IMR-90 (cell line): ENCODE data around the gene ZNF425. TPM values are rescaled to one million over a fixed set of nuclear protein-coding genes. Genes with fewer than 3 reads are reported as not detected.

Experiments
- ATAC-seq: fragments of 200-7000 bp; cut with Tn5 transposase; 2 replicates; pipeline ENCODE4 v1.9.1; 2020; ENCODE audit warnings: low read depth, mild to moderate bottlenecking, moderate library complexity
- BruUV-seq: library from RNA; stranded (reverse); fragments of 400-500 nt; replicated peaks from 2 replicates; lab custom pipeline; 2021; lab: Mats Ljungman, UMichigan
- CTCF ChIA-PET: fragments of 300-600 bp; formaldehyde crosslinking; extraction: SDS; loops from one replicate; lab custom pipeline; 2021; ENCODE audit warnings: antibody characterized with exemption; lab: Yijun Ruan, JAX
- POLR2A ChIA-PET: fragments of 300-600 bp; sonication (Branson Sonifier 250); formaldehyde crosslinking; loops from one replicate; lab custom pipeline; 2022; ENCODE audit warnings: antibody characterized with exemption; ENCODE audit not compliant: unreplicated experiment; lab: Charles Lee
- DNase-seq: peaks from one replicate; pipeline ENCODE4 v3.0.0; 2013
- H2AFZ ChIP-seq: replicated peaks from 2 replicates; pipeline ENCODE3; 2013; ENCODE audit warnings: low read length, mild to moderate bottlenecking; ENCODE audit not compliant: poor library complexity
- H2AK5ac ChIP-seq: 2 replicates; pipeline ENCODE4 v1.6.1; 2013; ENCODE audit warnings: low read depth, low read length, inconsistent platforms
- H2AK9ac ChIP-seq: replicated peaks from 2 replicates; pipeline ENCODE3; 2013; ENCODE audit warnings: mild to moderate bottlenecking, low read depth, low read length, moderate library complexity; ENCODE audit not compliant: poor library complexity
- H2BK120ac ChIP-seq: 2 replicates; pipeline ENCODE4 v1.6.1; 2013; ENCODE audit warnings: low read depth, low read length, inconsistent platforms
- H2BK15ac ChIP-seq: 3 replicates; pipeline ENCODE4 v1.6.1; 2013; ENCODE audit warnings: low read depth, low read length, inconsistent platforms
- H2BK20ac ChIP-seq: 2 replicates; pipeline ENCODE4 v1.6.1; 2013; ENCODE audit warnings: low read depth, mild to moderate bottlenecking, inconsistent platforms, low read length, moderate library complexity
- H2BK5ac ChIP-seq: 2 replicates; pipeline ENCODE4 v1.6.1; 2013; ENCODE audit warnings: mild to moderate bottlenecking, low read depth, low read length, inconsistent platforms; ENCODE audit not compliant: poor library complexity, severe bottlenecking
- H3K14ac ChIP-seq: replicated peaks from 2 replicates; pipeline ENCODE4 v1.6.1; 2013; ENCODE audit warnings: low read depth, low read length, inconsistent platforms
- H3K18ac ChIP-seq: 2 replicates; pipeline ENCODE4 v1.6.1; 2013; ENCODE audit warnings: low read depth, low read length, control low read depth
- H3K23ac ChIP-seq: 2 replicates; pipeline ENCODE4 v1.6.1; 2013; ENCODE audit warnings: low read depth, low read length, inconsistent platforms
- H3K27ac ChIP-seq: 2 replicates; pipeline ENCODE4 v1.5.1; 2013; ENCODE audit warnings: mild to moderate bottlenecking, control low read depth, low read length; ENCODE audit not compliant: insufficient read depth
- H3K27me3 ChIP-seq: 2 replicates; pipeline ENCODE4 v1.6.1; 2013; ENCODE audit warnings: low read length; ENCODE audit not compliant: control insufficient read depth, insufficient read depth
- H3K36me3 ChIP-seq: 2 replicates; pipeline ENCODE4 v1.6.1; 2013; ENCODE audit warnings: low read length, mixed read lengths; ENCODE audit not compliant: control insufficient read depth, insufficient read depth
- H3K4ac ChIP-seq: 2 replicates; pipeline ENCODE4 v1.6.1; 2013; ENCODE audit warnings: low read depth, low read length, inconsistent platforms
- H3K4me1 ChIP-seq: 2 replicates; pipeline ENCODE4 v1.6.1; 2013; ENCODE audit warnings: low read length, mixed read lengths; ENCODE audit not compliant: control insufficient read depth, insufficient read depth
- H3K4me2 ChIP-seq: 2 replicates; pipeline ENCODE4 v1.6.1; 2013; ENCODE audit warnings: low read depth, mild to moderate bottlenecking, control low read depth, low read length, moderate library complexity
- H3K4me3 ChIP-seq: 2 replicates; pipeline ENCODE4 v1.5.1; 2013; ENCODE audit warnings: low read depth, mild to moderate bottlenecking, control low read depth, low read length, moderate library complexity; ENCODE audit not compliant: insufficient read depth
- H3K56ac ChIP-seq: 2 replicates; pipeline ENCODE4 v1.6.1; 2013; ENCODE audit warnings: low read length, inconsistent platforms; ENCODE audit not compliant: insufficient read depth; ENCODE audit errors: extremely low read depth
- H3K79me1 ChIP-seq, 2 experiments: 2 replicates each; pipeline ENCODE4 v1.6.1; 2013; ENCODE audit warnings: low read length in 2 of 2, inconsistent platforms in 1 of 2, low read depth in 1 of 2
- H3K9ac ChIP-seq: 2 replicates; pipeline ENCODE4 v1.6.1; 2013; ENCODE audit warnings: low read depth, low read length, control low read depth
- H3K9me1 ChIP-seq: 2 replicates; pipeline ENCODE4 v1.6.1; 2013; ENCODE audit warnings: low read length, inconsistent platforms; ENCODE audit not compliant: insufficient read depth
- H3K9me3 ChIP-seq: 2 replicates; pipeline ENCODE4 v1.6.1; 2013; ENCODE audit warnings: low read length; ENCODE audit not compliant: control insufficient read depth, insufficient read depth
- H4K20me1 ChIP-seq: 2 replicates; pipeline ENCODE4 v1.6.1; 2013; ENCODE audit warnings: low read length, inconsistent platforms; ENCODE audit not compliant: insufficient read depth
- H4K5ac ChIP-seq: 2 replicates; pipeline ENCODE4 v1.6.1; 2013; ENCODE audit warnings: mild to moderate bottlenecking, low read depth, low read length, control low read depth
- H4K8ac ChIP-seq, 2 experiments: 2 replicates each; pipeline ENCODE4 v1.6.1; 2013; ENCODE audit warnings: low read depth in 2 of 2, low read length in 2 of 2, control low read depth in 1 of 2, inconsistent platforms in 1 of 2
- H4K91ac ChIP-seq: 2 replicates; pipeline ENCODE4 v1.6.1; 2013; ENCODE audit warnings: low read depth, low read length, inconsistent platforms; ENCODE audit not compliant: insufficient read depth
- CEBPB ChIP-seq: IDR thresholded peaks from 2 replicates; pipeline ENCODE4 v1.6.1; 2012; ENCODE audit warnings: low read depth, low read length, improper control_type of control experiment
- RAD21 ChIP-seq: IDR thresholded peaks from 2 replicates; pipeline ENCODE4 v1.6.1; 2012; ENCODE audit warnings: low read length, improper control_type of control experiment
- RCOR1 ChIP-seq: IDR thresholded peaks from 2 replicates; pipeline ENCODE4 v1.6.1; 2012; ENCODE audit warnings: mild to moderate bottlenecking, low read length, improper control_type of control experiment; ENCODE audit not compliant: insufficient replicate concordance
- RFX5 ChIP-seq: IDR thresholded peaks from 2 replicates; pipeline ENCODE4 v1.8.0; 2012; ENCODE audit warnings: low read depth, mild to moderate bottlenecking, low read length, moderate library complexity
- SMC3 ChIP-seq: fragments of 150-350 bp; IDR thresholded peaks from 2 replicates; pipeline ENCODE4 v1.6.1; 2016; ENCODE audit warnings: low read depth, mild to moderate bottlenecking, antibody characterized with exemption, low read length, moderate library complexity
- WGBS, 2 experiments: methylation state at CpG; one replicate each; pipeline versions ENCODE4 v1.1.5 to v1.1.7; 2013; ENCODE audit warnings: missing lambda C conversion rate in 2 of 2; ENCODE audit not compliant: insufficient read length in 1 of 2; ENCODE audit errors: extremely low coverage in 2 of 2; 5-methylcytosine and 5-hydroxymethylcytosine counted together
- dilution Hi-C: fragments of 300-500 bp; cut with HindIII; formaldehyde crosslinking; loops from one replicate; pipeline ENCODE4 v1.14.3; 2018; ENCODE audit warnings: low sequenced_read_pairs; ENCODE audit not compliant: unreplicated experiment
- in situ Hi-C: fragments of 300-500 bp; cut with MboI; formaldehyde crosslinking; loops from 3 replicates; pipeline ENCODE4 v1.14.3; 2019; ENCODE audit warnings: low sequenced_read_pairs, inconsistent platforms, mixed read lengths
- intact Hi-C: fragments of 100-400 bp; cut with micrococcal nuclease; formaldehyde crosslinking; loops from 2 replicates; pipeline ENCODE4 v1.10.0; 2022
- polyA plus RNA-seq, 3 experiments: library from polyadenylated mRNA; depleted of rRNA; stranded (reverse); fragments of >200 nt; gene quantifications; 2 replicates each; pipeline ENCODE4 v1.2.3, GENCODE V29; 2012; ENCODE audit warnings: low replicate concordance in 1 of 3
- total RNA-seq: library from RNA; depleted of rRNA; stranded (reverse); fragments of >200 nt; gene quantifications from 2 replicates; pipeline ENCODE4 v1.2.3, GENCODE V29; 2012

The ZNF425 gene
- total and polyA plus RNA-seq, 2 of the 4 experiments (the other 2 are of a cell fraction): 1.2 to 2.3 TPM

- dilution Hi-C loops: no loop called here
- CTCF ChIA-PET: no interaction called here
- Histone ChIP-seq H3K4ac (no peak overlapping the region), H3K79me1 (peaks cover 16 to 17% of the 10 kb centered on the region in 2 experiments; a peak in 3 of 4 replicates), H3K9ac (no peak overlapping the region), H2BK15ac (no peak overlapping the region), H3K27ac (no peak overlapping the region), H4K5ac (no peak overlapping the region), H2AK9ac (no peak overlapping the region), H4K20me1 (0 out of 2 replicates have a peak, but pooled peaks cover 3% of the 10 kb centered on the region), H2BK20ac (no peak overlapping the region), H3K23ac (no peak overlapping the region), H3K14ac (no peak overlapping the region), H3K4me1 (no peaks in the 10 kb centered on the region), H4K8ac (no peak overlapping the region), H3K9me3 (no peaks in the 10 kb centered on the region), H3K27me3 (no peaks in the 10 kb centered on the region), H3K36me3 (peaks cover 30% of the 10 kb centered on the region), H2BK120ac (no peak overlapping the region), H3K4me2 (no peak overlapping the region), H4K91ac (no peak overlapping the region), H3K18ac (no peak overlapping the region), H2BK5ac (no peak overlapping the region), H3K56ac (no peak overlapping the region), H2AFZ (no peak overlapping the region), H2AK5ac (no peak overlapping the region), H3K9me1 (peaks cover 4% of the 10 kb centered on the region; the same call in 1 of the 2 replicates), H3K4me3 (no peak overlapping the region)
- in situ Hi-C loops: no loop called here
- POLR2A ChIA-PET: no interaction called here
- intact Hi-C loops: no loop called here
- ATAC-seq: no peak
- no peak for DNase-seq
- no CpG with 5 or more reads among the region's 2 CpGs for WGBS, 2 experiments
- TF ChIP-seq CEBPB (no peak), RAD21 (no peak), RFX5 (no peak), RCOR1 (no peak), SMC3 (no peak)
- BruUV-seq: no TSS peak
Measured at GRCh38 chr7:149175150-149175549, 49.0 kb upstream of the ZNF425 start.
